Eye (tissue), 1 donor: ENCODE data around the gene SEBOX.
"Not testable (repeated sequence)": the region's sequence is repeated elsewhere in the genome, so short reads cannot be mapped to it uniquely, and the experiment has no call there.

ENCODE experiments used
- DNase-seq: peaks from one replicate; pipeline ENCODE4 v3.0.0-alpha.2; 2015

Gene SEBOX

GRCh38 chr17:28367641-28368305, 2.8 kb upstream of the SEBOX start:
- DNase-seq = no peak

DNA sequence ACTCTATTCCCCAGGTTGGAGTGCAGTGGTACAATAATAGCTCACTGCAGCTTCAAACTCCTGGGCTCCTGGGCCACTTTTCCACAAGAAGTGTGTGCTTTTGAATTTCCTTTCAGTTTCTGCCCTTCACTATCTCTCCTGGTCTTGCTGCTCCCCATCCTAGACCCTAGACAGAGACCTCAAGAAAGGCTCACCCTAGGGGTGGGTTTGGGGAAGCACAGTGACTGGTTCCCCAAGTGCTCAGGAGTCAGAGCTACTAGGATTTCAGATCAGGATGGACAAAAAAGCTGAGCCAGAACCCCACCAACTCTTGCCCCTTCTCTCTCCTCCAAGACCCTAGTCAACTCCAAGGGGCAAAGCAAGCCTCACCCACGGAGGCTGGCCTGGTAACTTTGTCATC, 1.6 kb upstream of the SEBOX start:
- DNase-seq = no peak

DNA sequence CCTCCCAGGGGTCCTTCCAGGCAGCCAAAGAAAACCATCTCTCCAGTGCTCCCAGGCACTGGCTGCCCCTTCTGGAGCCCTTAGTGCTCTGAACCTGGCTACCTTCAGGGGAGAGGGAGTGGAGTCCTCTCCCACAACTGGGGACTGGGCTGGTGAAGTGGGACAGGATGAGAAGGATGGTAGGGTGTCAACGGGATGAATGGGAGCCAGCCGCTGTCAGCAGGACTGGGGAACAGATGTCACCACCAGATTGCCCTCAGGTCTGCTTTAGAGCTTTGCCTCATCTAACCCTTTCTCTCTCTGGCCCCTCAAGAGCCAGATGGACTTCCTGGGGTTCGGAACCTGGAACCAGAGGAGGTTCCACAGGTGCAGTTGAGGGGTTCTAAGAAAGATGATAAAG, 488 bp upstream of the SEBOX start:
- DNase-seq = no peak

GRCh38 chr17:28363776-28364650, 986 bp downstream of the SEBOX start:
- no peak for DNase-seq

DNA sequence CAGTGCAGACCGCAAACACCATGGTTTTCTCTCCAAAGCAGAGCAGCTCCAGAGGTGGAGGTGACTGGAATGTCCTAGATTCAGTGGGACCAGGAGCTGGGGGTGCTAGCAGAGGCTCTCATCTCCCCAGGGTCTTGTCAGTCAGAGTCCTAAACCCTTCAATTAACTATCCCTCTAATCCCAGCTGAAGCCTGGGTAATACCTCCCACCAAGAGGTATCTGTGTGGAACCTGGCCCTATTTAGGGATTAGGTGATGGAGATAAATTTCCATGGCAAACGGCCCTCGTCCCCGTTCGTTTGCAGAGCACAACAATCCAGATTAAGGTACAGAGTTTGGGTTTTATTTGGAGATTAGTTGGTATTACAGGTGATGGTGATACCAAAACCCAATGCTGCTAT, 1.8 kb downstream of the SEBOX start:
- no peak for DNase-seq

DNA sequence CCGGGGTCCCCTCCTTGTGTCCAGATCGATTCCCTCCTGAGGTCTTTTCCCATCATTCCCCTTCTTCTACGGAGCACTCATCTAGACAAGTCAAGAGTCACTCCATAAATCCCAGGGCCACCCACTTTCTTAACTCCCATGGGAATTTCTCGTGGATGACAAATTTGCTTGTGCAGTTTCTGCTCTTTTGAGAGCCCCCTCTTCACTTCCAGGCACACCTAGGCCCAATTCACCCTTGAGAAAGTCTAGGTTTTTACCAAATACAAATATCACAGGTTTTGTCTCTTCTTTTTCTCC, 7.2 kb downstream of the SEBOX start:
- no peak for DNase-seq

- DNase-seq = peak; percentile 98
Observed at GRCh38 chr17:28357061-28357900, 7.7 kb downstream of the SEBOX start, which contains the start of gene POLDIP2. Gene POLDIP2 (minus strand): TSS chr17:28357527. CDS start chr17:28357448, 79 bp downstream.

- no peak for DNase-seq
Observed at GRCh38 chr17:28350271-28350670, 14.7 kb downstream of the SEBOX start.

GRCh38 chr17:28348979-28349378, 16.0 kb downstream of the SEBOX start:
- no peak for DNase-seq

DNA sequence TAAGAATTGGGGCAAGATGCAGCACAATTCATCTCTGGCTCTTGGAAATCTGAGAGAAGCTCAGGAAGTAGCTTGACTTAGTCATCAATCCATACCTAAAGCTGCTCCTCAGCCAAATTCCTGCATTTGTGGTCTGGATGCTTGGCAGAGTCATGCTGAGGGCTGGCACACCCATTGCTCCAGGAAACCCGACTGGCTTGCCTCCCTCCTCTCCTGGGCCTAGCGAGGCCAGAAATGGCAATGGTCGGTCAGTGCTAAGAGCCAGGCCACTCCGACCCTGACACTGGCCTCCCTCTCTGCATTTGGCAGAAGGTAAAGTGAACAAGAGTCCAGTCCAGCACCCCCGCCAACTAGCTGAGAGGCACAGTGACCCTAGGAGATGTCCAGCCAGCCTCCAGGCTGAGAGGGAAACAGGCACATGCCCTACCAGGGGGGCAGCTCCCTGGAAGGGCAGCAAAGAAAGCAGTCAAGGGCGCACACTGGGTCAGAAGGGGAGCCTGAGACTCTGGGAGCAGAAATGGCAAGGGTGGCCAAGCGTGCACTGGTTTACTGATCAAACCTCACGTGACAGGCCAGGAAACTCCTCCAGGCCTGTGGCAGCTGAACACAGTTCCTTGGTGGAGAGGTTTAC, 17.6 kb downstream of the SEBOX start:
- DNase-seq = no peak

DNA sequence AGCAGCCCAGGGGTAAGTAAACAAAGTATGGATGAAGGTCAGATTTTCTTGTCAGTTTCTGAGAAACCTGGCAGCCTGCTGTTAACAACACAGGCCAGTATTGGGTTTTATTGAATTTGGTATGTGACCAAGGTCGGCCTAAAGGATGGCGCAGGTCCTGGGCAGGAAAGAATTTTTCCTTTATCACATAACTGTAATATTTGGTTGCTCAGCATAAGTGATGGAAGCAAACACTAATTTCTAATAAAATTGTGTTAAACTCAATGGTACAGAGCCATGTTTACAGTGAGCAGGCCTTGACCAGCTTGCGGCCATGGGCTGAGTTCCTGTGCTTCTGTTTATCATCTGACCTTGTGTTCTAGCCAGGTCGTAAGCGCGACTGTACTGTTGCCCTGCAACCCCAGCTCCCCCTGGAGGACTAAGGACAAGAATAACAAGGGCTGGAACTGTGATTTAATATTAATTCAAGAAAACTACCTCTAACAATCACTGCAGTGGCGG, 18.2 kb downstream of the SEBOX start:
- no peak for DNase-seq

DNA sequence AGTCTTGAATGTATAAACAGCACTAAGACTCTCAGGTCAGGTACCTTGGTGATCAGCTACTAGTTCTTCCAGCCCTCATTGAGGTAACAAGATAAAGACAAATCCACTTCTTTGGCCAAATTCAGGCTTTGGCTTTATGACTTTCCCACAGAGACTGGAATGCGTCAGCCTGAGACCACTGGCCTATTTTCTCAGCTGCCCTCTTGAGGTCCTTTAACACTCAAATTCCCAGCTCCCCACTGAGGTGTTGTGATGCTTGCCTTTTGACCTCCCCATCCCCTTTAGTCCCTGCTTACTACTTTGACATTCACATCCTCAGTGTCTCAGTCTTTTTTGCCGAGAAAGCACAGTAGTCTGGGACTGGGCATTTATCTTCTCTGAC, 18.8 kb downstream of the SEBOX start:
- no peak for DNase-seq

DNA sequence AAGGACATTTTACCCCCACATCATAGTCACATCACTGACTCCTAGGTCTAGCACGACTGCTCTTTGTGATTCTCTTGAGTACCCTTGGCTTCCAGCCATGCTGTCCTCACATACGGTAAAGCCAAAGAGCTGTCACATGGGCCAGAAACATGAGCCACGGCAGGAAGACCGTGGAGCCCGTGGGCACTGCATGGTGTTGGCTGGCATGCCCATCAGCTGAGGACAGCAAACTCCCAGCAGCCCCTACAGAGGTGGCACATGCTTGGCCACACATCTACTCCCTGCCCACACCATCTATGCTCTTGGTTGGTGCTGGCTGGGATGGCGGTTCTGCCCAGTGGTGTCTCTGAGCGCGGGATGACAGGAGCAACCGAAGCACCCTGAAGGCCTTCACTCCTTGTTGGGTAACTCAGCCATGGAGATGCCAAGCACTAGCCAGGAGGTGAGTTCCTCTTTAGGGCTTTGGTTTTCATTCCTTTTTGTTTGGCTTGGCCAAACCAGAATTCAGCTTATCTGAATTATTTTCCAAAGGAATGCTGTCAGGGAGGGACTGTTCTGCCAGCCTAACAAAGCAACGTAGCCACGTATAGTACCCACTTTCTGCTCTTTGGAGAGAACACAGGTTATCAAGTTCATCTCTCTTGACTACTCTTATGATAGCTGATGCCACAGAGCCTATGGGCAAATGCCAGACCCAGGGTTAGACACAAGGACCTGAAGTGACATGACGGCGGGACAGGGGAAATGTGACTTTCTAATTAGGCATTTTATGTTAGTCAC, 19.4 kb downstream of the SEBOX start:
- no peak for DNase-seq

GRCh38 chr17:28344435-28344901, 20.5 kb downstream of the SEBOX start:
- no peak for DNase-seq

- no peak for DNase-seq
Observed at GRCh38 chr17:28344011-28344410, 21.0 kb downstream of the SEBOX start.

DNA sequence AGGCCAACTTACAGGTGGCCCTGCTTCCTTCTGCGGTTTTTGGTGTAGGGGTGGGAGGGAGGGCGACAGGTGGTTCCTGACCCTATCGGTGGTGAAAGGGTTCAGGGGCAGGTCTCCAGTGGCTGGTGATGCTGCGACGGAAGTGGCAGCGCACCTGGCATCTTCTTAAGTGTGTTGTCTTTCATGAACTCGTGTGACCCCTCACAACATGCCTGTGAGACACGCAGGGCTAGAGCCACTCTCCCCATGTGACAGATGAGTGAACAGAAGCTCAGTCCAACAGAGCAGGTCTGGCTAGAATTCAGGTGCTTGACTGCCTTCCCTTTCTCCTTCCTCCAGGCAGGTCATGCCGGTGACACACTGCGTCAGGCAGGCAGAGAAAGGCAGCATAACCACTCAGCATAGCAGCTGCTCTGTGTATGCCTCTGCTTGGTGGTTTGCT, 21.5 kb downstream of the SEBOX start:
- DNase-seq = no peak

- DNase-seq = no peak
Observed at GRCh38 chr17:28342313-28342712, 22.7 kb downstream of the SEBOX start.

- no peak for DNase-seq
Observed at GRCh38 chr17:28341516-28341915, 23.5 kb downstream of the SEBOX start.

GRCh38 chr17:28340374-28340773, 24.6 kb downstream of the SEBOX start:
- no peak for DNase-seq

- no peak for DNase-seq
Observed at GRCh38 chr17:28339431-28339830, 25.6 kb downstream of the SEBOX start.

DNA sequence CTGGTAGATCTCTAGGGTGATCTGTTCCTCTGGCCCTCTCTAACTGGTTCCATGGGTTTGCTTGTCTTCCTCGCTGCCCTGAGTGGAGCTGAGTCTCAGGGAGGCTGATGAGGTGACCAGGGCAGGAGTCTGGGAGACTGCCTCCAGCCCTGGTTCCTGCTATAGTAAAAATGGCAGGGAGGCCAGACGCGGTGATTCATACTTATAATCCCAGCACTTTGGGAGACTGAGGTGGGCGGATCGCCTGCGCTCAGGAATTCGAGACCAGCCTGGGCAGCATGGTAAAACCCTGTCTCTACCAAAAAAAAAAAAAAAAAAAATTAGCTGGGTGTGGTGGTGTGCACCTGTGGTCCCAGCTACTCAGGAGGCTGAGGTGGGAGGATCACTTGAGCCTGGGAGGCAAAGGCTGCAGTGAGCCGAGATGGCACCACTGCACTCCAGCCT, 26.2 kb downstream of the SEBOX start:
- not testable (repeated sequence) for DNase-seq
